ENCODE data around the gene PERM1. TPM values are rescaled to one million over a fixed set of nuclear protein-coding genes. Genes with fewer than 3 reads are reported as not detected.
A peak's percentile ranks its signal among the peaks of the same experiment; 100 is the strongest.

The PERM1 gene
- total and polyA plus RNA-seq, 7 donors, result 13.9 to 249 (median 80.3) TPM

- Histone ChIP-seq H3K27ac (no peak overlapping the region), H3K9me3 (no peaks in the 10 kb centered on the region), H3K27me3 (ENCODE audit: insufficient read depth in 3 of 3, low read length in 2 of 3) (peaks cover 0 to 3% (median 0%) of the 10 kb centered on the region in 3 donors), H3K36me3 (ENCODE audit: insufficient read depth in 1 of 2, low read depth in 1 of 2) (no peaks in the 10 kb centered on the region), H3K4me1 (peaks cover 11% of the 10 kb centered on the region), H3K4me3 (no peak overlapping the region)
- no peak for ATAC-seq
- peak in 1 of 2 donors; percentile 45 for DNase-seq
- intact Hi-C loops (cut with DNase I), result no loop called here
- TF ChIP-seq, protein P1, sequence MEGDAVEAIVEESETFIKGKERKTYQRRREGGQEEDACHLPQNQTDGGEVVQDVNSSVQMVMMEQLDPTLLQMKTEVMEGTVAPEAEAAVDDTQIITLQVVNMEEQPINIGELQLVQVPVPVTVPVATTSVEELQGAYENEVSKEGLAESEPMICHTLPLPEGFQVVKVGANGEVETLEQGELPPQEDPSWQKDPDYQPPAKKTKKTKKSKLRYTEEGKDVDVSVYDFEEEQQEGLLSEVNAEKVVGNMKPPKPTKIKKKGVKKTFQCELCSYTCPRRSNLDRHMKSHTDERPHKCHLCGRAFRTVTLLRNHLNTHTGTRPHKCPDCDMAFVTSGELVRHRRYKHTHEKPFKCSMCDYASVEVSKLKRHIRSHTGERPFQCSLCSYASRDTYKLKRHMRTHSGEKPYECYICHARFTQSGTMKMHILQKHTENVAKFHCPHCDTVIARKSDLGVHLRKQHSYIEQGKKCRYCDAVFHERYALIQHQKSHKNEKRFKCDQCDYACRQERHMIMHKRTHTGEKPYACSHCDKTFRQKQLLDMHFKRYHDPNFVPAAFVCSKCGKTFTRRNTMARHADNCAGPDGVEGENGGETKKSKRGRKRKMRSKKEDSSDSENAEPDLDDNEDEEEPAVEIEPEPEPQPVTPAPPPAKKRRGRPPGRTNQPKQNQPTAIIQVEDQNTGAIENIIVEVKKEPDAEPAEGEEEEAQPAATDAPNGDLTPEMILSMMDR (IDR thresholded peaks at IDR 0.05), result no peak
- WGBS, 3 donors, result 73 to 84% (median 74%) methylated on average over 37 of the region's 37 CpGs
Observed at GRCh38 chr1:1006305-1007159, 24.6 kb upstream of the PERM1 start.

DNA sequence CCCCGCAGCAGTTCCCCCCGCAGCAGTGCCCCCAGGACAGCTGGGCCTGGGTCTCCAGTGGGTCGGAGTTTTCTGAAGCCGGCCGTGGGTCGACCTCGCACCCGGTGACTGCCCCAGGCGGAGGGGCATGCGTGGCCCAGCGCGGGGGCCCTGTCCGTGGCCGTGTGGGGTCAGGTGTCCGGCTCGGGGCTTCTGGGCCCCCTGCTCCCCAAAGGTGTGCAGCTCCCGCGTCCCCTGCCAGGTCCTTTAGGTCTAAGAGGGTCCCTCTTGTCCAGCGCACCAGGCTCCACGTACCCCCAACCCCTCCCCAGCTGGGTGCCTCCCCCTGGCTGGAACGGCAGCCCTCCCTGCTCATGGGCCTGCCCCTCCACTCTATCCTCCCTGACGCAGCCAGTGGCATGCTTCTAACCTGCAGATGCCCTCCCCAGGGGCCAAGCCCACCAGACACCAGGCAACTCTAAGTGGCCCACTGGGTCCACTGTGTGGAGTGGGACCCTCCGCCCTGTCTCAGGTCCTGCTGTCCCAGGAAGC, 23.9 kb upstream of the PERM1 start:
- intact Hi-C loops (cut with DNase I), result no loop called here
- Histone ChIP-seq H3K27ac (no peak overlapping the region), H3K27me3 (ENCODE audit: insufficient read depth in 3 of 3, low read length in 2 of 3) (peaks cover 0 to 3% (median 0%) of the 10 kb centered on the region in 3 donors), H3K36me3 (ENCODE audit: insufficient read depth in 1 of 2, low read depth in 1 of 2) (no peaks in the 10 kb centered on the region), H3K4me3 (no peak overlapping the region), H3K4me1 (peaks cover 11% of the 10 kb centered on the region), H3K9me3 (no peaks in the 10 kb centered on the region)
- TF ChIP-seq, protein P1 (IDR thresholded peaks at IDR 0.05), result no peak
- ATAC-seq (no peak), DNase-seq (peak; percentile 12 to 51)
- WGBS, 3 donors, result 33 to 47% (median 38%) methylated on average over 18 to 23 of the region's 23 CpGs

- TF ChIP-seq, protein P1 (IDR thresholded peaks at IDR 0.05), result no peak
- peak; percentile 48 to 67 for DNase-seq
- Histone ChIP-seq H3K4me3 (peak overlapping the region; percentile 37), H3K9me3 (no peaks in the 10 kb centered on the region), H3K4me1 (peaks cover 11% of the 10 kb centered on the region), H3K27me3 (ENCODE audit: insufficient read depth in 3 of 3, low read length in 2 of 3) (peaks cover 0 to 3% (median 0%) of the 10 kb centered on the region in 3 donors), H3K36me3 (ENCODE audit: insufficient read depth in 1 of 2, low read depth in 1 of 2) (no peaks in the 10 kb centered on the region), H3K27ac (peak overlapping the region; percentile 64)
- intact Hi-C loops (cut with DNase I), result no loop called here
- ATAC-seq, result peak; percentile 58 to 75 (median 66)
- WGBS, 3 donors, result 6 to 8% (median 7%) methylated on average over 21 of the region's 21 CpGs
Observed at GRCh38 chr1:1004780-1005697, 23.1 kb upstream of the PERM1 start.

DNA sequence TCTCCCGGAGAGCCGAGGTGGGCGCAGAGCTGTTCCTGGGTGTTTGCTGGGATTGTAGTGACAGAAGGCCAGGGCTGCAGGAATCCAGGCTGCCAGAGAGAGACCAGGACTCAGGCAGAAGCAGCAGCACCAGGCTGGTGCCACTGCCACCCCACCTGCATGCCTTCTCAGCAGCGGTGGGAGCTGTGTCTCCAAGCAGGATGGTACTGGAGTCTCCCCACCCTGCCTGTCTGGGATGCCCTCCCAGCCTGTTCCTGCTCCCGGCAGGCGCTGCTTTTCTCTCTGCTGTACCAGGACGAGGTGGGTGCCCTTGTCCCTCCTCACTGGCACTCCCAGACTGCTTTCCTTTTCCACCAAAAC, 22.5 kb upstream of the PERM1 start:
- no peaks in the 10 kb centered on the region for H3K9me3 ChIP-seq
- no peak overlapping the region for H3K27ac ChIP-seq
- DNase-seq, result no peak
- 41 to 52% (median 42%) methylated on average over 7 of the region's 7 CpGs for WGBS, 3 donors
- no peak for ATAC-seq
- TF ChIP-seq, protein P1 (IDR thresholded peaks at IDR 0.05), result no peak
- intact Hi-C loops (cut with DNase I), result no loop called here
- peaks cover 11% of the 10 kb centered on the region for H3K4me1 ChIP-seq
- H3K36me3 ChIP-seq (ENCODE audit: insufficient read depth in 1 of 2, low read depth in 1 of 2), result no peaks in the 10 kb centered on the region
- peaks cover 0 to 3% (median 0%) of the 10 kb centered on the region in 3 donors for H3K27me3 ChIP-seq (ENCODE audit: insufficient read depth in 3 of 3, low read length in 2 of 3)
- H3K4me3 ChIP-seq, result peak overlapping the region; percentile 37
